ENCODE results near the gene TRABD. TPM values are rescaled to one million over a fixed set of nuclear protein-coding genes. Genes with fewer than 3 reads are reported as not detected.
"Not testable (repeated sequence)": the region's sequence is repeated elsewhere in the genome, so short reads cannot be mapped to it uniquely, and the experiment has no call there.

TRABD gene, protein sequence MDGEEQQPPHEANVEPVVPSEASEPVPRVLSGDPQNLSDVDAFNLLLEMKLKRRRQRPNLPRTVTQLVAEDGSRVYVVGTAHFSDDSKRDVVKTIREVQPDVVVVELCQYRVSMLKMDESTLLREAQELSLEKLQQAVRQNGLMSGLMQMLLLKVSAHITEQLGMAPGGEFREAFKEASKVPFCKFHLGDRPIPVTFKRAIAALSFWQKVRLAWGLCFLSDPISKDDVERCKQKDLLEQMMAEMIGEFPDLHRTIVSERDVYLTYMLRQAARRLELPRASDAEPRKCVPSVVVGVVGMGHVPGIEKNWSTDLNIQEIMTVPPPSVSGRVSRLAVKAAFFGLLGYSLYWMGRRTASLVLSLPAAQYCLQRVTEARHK
- 22.8 TPM for total RNA-seq

DNA sequence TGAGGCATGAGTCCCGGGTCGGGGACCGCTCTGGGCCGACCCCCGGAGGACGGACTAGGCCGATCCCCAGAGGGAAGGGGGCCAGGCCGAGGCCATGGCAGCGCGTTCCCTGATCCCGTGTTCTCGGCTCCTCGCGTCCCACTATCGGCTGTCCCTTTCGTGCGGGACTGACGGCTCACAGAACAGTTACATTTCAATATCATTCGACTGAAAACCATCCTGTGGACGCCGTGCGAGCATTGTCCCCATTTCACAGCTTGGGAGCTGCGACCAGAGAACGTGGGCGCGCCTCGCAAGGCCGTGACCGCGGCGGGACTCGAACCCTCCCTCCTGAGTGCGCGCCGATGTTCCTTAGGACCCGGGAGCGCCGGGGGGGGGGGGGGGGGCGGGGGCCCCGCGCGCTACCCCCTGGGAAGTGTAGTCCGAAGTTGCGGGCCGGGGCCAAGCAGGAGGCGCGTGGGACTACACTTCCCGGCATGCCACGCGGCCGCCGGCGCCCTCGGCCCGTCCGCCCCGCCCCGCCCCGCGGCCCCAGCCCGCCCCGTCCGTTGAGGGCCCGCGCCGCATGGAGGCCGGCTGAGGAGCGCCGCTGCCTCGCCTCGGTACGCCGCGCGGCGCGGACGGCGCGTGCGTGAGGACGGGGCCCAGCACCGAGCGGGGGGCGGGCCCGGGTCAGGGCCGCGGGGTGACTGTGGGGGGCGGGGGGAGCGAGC, at the start of gene TRABD:
Gene TRABD, plus strand, starts transcription at position 539 of the 713 bp plus-strand sequence. CDS start 7,148 bp downstream, outside the sequence.
- intact Hi-C loops (cut with DNase I) = no loop called here

DNA sequence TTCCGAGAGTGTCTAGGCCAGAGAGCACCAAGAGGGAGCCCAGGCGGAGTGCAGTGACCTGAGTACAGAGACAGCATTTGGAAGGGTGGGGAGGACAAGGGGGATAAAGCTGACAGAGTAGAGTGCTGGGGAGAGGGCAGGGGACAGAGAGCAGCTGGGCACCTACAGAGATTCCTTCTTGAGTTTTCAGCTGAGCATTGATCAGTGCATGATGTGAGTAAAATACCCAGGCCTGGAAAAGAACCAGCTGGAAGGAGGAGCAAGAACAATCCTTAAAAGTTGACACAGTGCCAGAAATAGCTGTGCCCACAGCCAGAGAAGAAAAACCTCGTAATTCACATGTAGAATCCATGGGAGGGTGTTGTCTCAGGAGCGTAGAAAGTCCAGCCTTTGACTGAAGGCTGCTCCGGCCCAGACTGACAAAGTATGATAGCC, 49.1 kb upstream of the TRABD start:
- ATAC-seq (no peak), DNase-seq (ENCODE audit: low spot score) (no peak)
- intact Hi-C loops (cut with DNase I) = no loop called here

More for the DNA sequence above, at the start of gene TRABD:
- ATAC-seq (peak; percentile 89), DNase-seq (ENCODE audit: low spot score) (peak; percentile 93)

DNA sequence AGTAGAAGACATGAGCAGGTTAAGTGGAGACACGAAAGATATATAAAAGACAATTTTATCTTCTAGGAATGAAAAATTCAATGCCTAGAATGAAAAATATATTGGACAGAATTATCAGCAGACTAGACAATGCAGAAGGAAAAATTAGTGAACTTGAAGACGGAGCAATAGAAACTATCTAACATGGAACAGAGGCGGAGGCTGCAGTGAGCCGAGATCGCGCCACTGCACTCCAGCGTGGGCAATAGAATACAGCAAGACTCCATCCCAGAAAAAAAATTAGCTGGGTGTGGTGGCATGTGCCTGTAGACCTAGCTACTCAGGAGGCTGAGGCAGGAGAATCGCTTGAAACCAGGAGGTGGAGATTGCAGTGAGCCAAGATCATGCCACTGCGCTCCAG, 48.4 kb upstream of the TRABD start:
- intact Hi-C loops (cut with DNase I); ATAC-seq; DNase-seq (ENCODE audit: low spot score): not testable (repeated sequence)

DNA sequence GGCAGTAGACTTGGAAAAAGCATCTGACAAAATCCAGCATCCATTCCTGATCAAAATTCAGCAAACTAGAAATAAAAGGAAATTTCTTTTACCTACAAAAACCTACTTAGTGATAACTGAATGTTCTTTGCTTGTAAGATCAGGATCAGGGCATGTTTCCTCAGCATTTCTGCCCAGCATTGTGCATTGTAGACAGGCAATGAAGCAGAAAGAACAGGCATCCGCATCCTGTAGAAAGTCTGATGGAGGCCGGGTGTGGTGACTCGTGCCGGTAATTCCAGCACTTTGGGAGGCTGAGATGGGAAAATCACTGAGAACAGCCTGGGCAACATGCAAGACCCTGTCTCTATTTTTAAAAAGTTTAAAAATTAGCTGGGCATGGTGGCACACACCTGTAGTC, 47.7 kb upstream of the TRABD start:
- ATAC-seq (no peak), DNase-seq (ENCODE audit: low spot score) (no peak)
- intact Hi-C loops (cut with DNase I) = no loop called here

DNA sequence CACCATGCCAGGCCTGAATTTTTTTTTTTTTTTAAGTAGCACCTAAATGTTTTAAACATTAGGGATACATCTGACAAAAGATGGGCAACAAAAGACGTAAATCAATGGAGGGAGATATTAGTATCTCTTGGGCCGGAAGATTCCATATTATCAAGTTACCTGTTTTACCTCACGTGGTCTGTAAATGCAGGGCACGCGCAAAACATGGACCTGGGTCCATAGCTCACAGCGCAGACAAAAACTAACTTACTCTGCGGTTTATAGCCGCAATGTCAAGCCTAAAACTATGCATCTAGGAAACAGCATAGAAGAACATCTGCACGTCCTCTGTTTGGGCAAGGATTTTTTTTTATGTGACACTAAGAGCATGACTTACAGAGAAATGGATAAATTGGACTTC, 46.7 kb upstream of the TRABD start:
- intact Hi-C loops (cut with DNase I) = no loop called here
- DNase-seq (ENCODE audit: low spot score) (no peak), ATAC-seq (no peak)

DNA sequence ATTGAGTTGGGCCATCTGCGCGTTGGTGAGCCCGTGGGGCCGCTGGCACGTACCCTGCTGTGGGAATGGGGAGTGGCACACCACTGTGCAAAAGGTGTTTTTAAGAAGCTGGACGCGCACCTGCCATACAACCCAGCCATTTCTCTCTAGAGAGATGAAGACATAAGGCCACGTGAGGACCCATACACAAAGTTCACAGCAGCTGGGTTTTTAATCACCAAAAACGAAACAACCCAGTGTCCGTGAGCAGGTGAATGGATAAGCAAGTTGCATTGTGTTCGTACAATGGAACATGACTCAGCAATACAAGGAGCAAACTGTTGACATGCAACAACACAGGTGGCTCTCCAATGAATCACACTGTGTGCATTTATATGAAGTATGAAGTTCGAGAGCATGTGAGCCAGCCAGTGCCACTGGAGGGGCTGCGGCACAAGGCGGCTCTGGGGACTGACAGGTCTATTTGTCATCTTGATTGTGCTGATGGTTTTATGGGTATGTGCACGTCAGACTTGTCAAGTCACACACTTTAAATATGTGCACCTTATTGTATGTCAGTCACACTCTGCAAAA, 45.8 kb upstream of the TRABD start:
- intact Hi-C loops (cut with DNase I) = no loop called here
- ATAC-seq (no peak), DNase-seq (ENCODE audit: low spot score) (no peak)

DNA sequence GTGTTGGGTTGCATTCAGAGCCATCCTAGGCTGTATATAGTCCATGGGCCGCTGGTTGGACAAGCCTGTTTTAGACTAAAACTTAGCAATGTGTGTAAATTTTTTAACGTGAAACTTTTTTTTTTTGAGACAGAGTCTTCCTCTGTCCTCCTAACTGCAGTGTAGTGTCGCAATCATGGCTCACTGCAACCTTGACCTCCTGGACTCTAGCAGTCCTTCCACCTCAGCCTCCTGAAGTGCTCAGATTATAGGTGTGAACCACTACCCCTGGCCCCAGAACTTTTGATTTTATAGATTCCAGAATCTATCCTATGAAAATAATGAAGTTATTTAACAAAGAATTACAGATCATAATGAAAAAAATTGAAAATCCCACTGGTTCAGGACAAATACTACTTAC, 45.1 kb upstream of the TRABD start:
- intact Hi-C loops (cut with DNase I) = no loop called here
- no peak for ATAC-seq
- no peak for DNase-seq (ENCODE audit: low spot score)

DNA sequence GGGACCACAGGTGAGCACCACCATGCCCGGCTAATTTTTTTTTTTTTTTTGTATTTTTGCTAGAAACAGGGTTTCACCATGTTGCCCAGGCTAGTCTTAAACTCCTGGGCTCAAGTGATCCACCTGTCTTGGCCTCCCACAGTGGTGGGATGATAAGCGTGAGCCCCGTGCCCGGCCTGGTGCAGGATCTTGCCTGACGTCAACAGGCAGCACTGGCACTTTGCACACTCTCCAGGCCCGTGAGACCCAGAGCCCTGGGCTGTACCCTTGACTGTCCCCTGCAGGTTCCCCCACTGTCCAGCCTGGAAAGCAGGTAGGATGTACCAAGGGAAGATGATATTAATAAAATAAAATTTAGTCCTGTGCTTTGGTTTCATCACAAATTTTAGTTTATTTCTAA, 44.3 kb upstream of the TRABD start:
- ATAC-seq (no peak), DNase-seq (ENCODE audit: low spot score) (no peak)

DNA sequence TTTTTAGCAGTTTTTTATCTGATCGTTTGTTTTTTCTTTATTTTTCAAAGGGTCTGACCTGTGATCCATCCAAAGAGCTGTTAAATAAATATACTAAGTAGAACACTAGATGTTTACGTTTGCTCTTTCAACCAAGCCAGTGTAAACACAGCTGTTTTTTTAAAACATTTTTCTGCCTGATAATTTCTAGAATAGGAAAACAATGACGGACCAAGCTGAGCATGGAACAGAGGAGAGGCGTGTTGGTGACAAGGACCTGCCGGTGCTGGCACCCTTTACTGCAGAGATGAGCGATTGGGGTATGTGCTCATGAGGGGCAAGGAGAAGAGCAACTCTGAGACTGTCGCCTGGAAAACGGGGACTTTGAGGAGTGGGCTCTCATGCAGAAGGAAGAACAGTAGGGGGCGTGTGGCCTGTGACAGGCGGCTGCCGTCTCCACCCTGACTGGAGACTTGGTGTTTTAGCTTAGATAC, 43.8 kb upstream of the TRABD start:
- no peak for DNase-seq (ENCODE audit: low spot score)
- intact Hi-C loops (cut with DNase I) = no loop called here
- no peak for ATAC-seq

More for the DNA sequence above, 44.3 kb upstream of the TRABD start:
- intact Hi-C loops (cut with DNase I) = no loop called here

DNA sequence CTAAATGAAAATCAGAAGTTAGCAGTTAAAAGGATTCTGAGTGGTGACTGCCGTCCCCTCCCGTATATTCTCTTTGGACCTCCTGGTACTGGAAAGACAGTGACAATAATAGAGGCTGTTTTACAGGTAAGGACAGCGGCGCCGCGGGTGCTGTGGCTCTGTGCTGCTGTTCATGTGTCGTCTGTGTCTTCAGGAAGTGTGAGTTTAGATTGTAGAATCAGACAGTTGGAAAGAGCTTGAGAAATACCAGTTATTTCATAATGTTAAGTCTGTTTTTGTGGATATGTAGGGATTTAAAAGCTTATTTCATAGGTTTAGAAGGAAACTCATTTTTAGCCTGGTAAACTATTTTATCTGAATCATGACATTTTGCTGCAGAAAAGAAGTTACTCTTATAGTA, 42.6 kb upstream of the TRABD start:
- ATAC-seq (no peak), DNase-seq (ENCODE audit: low spot score) (no peak)
- intact Hi-C loops (cut with DNase I) = no loop called here

DNA sequence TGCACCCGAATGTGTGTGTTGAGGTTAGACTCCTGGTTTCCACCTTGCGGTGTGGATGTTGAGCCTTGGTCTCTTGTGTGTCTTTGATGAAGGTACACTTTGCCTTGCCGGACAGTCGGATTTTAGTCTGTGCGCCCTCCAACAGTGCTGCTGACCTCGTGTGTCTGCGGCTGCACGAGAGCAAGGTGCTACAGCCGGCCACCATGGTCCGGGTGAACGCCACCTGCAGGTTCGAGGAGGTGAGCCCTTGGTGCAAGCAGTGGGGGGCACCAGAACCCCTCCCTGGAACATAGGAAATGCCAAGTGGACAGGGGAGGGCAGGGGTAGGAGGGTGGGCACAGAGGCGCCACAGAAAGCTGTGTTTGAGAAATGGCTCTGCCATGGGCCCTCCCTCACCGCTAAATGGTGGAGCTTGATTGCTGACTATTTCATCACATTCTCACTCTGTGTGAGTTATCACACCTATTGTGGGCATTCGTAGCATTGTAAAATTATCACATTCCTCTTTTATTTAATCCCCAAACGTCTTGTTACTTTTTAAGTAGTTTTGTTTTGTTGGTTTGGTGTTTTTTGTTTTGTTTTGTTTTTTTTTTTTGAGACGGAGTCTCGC, 41.6 kb upstream of the TRABD start:
- ATAC-seq = no peak
- no peak for DNase-seq (ENCODE audit: low spot score)
- intact Hi-C loops (cut with DNase I) = no loop called here

DNA sequence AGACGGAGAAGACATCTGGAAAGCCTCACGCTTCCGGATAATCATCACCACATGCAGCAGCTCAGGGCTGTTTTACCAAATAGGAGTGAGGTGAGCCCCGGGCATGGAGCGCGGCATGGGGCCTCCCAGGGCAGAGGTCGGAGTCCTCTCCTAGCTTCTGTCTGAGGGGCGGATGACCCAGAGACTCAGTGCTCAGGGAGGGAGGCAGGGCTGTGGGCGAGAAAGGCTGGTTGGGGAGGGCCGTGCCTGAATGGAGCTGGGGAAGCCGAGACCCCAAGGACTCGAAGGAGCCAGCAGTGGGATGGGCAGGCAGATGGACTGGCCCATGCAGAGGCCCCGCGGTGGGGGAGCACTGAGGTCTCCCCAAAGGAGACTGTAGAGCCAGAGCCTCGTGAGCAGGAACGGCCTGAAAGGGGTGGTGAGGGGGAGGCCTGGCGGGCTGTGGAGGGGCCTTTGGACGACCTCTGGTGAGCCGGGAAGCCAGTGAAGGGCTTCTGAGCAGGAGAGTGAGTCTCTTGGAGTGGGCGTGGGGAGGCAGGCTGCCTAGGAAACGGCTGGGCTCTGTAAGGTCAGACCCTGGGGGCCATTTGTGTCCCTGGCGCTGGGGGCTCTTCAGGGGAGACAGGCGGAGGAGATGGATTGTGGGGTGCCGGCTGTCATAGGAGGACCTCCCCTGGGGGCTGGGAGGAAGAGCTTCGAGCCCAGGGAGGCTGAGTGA, 39.8 kb upstream of the TRABD start:
- DNase-seq (ENCODE audit: low spot score) = no peak
- intact Hi-C loops (cut with DNase I) = no loop called here
- peak; percentile 4 for ATAC-seq

DNA sequence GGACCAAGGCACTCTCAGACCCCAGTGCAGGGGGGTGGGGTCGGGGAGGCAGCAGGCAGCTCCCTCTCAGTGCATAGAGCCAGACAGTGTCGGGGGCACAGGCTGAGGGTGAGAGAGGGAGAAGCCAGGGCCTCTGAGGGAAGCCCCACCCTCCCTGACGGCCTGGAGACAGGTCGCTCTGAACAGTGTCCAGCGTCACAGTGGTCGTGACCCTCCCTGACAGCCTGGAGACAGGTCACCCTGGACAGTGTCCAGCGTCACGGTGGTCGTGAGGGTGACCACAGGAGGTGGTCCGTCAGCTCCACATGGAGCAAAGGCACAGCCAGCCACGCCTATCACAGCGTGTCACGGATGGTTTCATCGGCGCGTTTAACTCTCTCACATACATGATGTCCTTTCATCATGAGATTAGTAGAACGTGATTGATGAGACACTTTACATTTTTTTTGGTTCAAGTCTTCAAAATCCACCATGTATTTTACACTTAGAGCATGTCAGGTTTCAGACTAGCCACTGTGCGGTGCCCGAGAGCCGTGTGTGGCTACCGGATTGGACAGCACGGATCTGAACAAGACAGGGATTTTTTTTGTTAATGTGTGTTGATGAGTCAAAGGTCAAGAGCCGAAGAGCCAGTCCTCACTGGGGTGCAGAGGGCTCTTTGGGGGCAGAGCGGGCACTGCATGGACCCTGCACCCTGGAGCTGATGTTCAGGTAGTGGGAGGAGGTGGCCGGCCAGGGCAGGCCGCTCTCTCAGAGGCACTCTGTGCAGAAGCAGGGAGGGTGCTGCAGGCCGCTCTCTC, 39.1 kb upstream of the TRABD start:
- peak; percentile 86 for ATAC-seq
- DNase-seq (ENCODE audit: low spot score) = peak; percentile 80
- intact Hi-C loops (cut with DNase I) = no loop called here

DNA sequence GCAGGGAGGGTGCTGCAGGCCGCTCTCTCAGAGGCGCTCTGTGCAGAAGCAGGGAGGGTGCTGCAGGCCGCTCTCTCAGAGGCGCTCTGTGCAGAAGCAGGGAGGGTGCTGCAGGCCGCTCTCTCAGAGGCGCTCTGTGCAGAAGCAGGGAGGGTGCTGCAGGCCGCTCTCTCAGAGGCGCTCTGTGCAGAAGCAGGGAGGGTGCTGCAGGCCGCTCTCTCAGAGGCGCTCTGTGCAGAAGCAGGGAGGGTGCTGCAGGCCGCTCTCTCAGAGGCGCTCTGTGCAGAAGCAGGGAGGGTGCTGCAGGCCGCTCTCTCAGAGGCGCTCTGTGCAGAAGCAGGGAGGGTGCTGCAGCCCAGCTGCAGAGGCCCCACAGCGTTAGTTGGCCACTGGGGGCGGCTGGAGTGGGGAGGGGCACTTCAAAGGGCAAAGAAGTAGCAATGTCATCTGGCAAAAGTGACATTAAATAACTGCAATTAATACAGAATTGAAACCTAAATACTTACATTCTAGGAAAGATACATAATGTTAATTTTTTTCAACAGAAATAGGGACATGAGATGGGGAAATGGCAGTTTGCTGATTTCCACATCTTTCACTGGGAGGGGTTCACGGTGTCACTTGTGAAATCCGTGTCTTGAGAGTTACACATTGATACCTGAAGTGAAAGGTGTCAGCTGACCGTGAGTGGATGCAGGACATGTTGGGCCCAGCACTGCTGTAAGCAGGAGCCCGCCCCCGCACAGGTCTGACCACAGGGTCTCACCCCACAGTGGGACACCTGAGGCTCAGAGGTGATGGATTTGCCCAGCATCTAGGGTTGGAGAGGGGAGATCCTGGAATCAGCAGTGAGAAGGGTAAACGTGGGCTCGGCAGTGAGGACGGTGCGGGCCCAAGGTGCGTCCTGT, 38.2 kb upstream of the TRABD start:
- ATAC-seq; intact Hi-C loops (cut with DNase I); DNase-seq (ENCODE audit: low spot score): not testable (repeated sequence)

DNA sequence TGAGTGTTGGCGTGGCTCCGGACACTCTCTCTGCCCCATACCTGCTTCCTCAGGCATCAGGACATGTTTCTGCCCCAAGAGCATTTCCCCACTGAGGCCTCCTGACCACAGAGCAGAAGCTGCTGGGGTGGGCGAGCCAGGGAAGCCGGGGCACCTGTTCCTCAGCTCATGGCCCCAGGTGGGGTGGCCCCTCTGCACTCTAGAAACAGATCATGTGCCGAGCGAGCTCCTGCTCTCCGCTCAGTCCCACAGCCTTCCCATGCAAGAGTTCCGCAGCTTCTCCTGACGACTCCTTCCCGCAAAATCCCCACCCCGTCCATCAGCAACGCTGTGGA, 37.6 kb upstream of the TRABD start:
- ATAC-seq (no peak), DNase-seq (ENCODE audit: low spot score) (no peak)
- intact Hi-C loops (cut with DNase I) = no loop called here

DNA sequence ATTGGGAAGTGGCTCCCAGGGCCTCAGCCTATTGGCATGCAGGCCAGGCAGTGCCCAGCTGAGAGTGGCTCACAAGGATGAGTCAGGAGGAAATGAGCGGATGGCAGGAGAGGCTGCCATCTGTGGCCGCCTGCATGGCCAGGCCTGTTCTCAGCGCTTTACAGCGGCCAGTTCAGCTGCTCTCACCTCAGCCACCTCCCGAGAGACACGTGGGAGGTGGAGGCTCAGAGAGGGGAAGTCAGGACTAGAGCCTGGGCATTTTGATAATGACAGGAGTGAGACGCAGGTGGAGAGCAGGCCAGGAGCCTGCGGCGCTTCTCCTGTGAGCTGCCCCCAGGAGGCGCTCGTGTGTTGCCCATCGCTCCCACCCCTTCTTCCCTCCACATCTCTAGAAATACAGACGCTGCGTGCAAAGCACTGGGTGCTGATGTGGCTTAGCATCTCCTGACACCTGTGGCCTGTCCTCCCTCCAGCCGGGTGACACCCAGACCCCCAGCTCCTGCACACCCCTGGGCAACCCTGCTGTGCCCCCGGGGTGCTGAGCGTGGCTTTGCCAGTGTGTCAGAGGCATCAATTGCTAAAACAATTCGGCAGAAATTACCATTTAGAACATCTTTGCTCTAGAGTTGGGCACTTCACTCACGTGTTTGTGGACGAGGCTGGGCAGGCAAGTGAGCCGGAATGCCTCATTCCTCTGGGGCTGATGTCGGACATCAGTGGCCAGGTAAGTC, 36.6 kb upstream of the TRABD start:
- peak; percentile 23 for ATAC-seq
- DNase-seq (ENCODE audit: low spot score) = no peak
- intact Hi-C loops (cut with DNase I) = no loop called here

Measured in sciatic nerve (tissue), 2 donors.